HEK293T (cell line): ENCODE measurements around the gene CHRNA1.

Experiments
- BHLHE40 ChIP-seq: fragments of 450-650 bp; IDR thresholded peaks from 2 replicates; pipeline ENCODE4 v1.6.1; 2016; ENCODE audit warnings: mild to moderate bottlenecking, moderate library complexity, borderline replicate concordance
- FOXA1 ChIP-seq: fragments of 450-650 bp; IDR thresholded peaks from 2 replicates; pipeline ENCODE4 v1.6.1; 2016; ENCODE audit warnings: mild to moderate bottlenecking
- FOXK2 ChIP-seq: fragments of 450-650 bp; IDR thresholded peaks from 2 replicates; pipeline ENCODE4 v1.6.1; 2016; ENCODE audit warnings: mild to moderate bottlenecking
- SP1 ChIP-seq: fragments of 450-650 bp; IDR thresholded peaks from 2 replicates; pipeline ENCODE4 v1.6.1; 2017
- TARDBP ChIP-seq: fragments of 450-650 bp; IDR thresholded peaks from 2 replicates; pipeline ENCODE4 v1.6.1; 2016

DNA sequence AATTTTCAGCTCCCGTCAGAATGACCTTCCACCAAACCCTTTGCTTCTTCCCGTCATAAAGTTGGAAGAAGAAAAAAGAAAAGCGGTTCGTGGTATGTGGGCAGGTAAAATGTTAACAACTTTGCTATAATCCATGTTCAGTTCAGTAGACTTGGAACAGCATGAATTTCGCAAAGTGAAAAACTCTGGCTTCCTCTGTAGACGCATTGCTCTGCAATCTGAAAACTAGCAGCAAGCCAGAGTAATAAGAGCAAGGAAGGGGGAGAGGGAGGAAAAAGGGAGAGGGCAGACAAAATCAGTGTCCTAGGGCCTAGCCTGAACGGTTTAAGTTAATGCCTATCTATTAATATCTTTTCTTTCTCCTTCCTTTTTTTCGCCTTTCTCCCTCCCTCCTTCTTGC, 26.7 kb upstream of the CHRNA1 start:
- TF ChIP-seq TARDBP (no peak), BHLHE40 (no peak), SP1 (no peak), FOXK2 (no peak), FOXA1 (no peak)
